ENCODE measurements around the gene OTOF.

OTOF gene

DNA sequence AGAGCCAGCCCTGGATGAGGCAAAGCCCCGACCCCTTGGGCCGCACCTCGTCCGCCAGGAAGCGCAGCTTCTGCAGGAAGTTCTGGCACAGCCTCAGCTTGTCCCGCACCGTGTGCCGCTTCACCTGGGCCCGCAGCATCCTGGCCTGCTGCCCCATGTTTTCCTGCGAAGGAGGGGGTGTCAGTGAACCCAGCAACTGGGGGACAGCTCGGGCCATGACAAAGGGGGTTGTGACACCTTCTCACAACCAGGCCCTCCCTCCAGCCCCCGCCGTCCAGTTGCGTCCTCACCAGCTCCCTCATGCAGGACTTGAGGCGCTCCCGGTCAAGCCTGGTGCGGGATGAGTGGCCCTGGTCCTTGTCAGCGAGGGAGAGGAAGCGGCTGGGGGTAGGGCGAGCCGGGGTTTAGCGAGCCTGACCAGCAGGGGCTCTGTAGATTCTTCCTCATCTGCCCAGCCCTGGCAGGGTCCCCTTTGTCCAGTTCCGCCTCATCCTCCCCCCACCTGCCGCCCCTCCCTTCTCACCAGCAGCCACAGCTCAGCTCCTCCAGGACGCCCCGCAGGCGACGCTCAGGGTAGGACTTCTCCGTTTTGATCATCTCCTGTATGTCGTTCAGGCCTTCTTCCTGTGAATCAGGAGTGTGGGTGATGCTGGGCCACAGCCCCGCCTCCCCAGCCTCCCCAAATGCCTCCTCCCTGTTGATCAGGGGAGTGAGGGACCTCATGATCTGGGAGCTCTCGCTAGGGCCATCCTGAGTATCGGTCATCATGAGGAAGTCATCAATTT is 606 bp downstream of the OTOF start:
- H3K4me3 ChIP-seq (ENCODE audit: low read depth, low read length), result no peak overlapping the region
- no peaks in the 10 kb centered on the region for H3K9me3 ChIP-seq (ENCODE audit: control insufficient read depth, low read length)
- no peak overlapping the region for H2AFZ ChIP-seq
- no peak overlapping the region for H3K27ac ChIP-seq
- H3K36me3 ChIP-seq (ENCODE audit: control insufficient read depth, insufficient read depth, low read length), result no peaks in the 10 kb centered on the region
- H3K9ac ChIP-seq, result no peak overlapping the region
- no peak overlapping the region for H3K4me2 ChIP-seq (ENCODE audit: low read length)
- no peaks in the 10 kb centered on the region for H3K27me3 ChIP-seq (ENCODE audit: control insufficient read depth, insufficient read depth, low read length)
- TF ChIP-seq, protein P1, sequence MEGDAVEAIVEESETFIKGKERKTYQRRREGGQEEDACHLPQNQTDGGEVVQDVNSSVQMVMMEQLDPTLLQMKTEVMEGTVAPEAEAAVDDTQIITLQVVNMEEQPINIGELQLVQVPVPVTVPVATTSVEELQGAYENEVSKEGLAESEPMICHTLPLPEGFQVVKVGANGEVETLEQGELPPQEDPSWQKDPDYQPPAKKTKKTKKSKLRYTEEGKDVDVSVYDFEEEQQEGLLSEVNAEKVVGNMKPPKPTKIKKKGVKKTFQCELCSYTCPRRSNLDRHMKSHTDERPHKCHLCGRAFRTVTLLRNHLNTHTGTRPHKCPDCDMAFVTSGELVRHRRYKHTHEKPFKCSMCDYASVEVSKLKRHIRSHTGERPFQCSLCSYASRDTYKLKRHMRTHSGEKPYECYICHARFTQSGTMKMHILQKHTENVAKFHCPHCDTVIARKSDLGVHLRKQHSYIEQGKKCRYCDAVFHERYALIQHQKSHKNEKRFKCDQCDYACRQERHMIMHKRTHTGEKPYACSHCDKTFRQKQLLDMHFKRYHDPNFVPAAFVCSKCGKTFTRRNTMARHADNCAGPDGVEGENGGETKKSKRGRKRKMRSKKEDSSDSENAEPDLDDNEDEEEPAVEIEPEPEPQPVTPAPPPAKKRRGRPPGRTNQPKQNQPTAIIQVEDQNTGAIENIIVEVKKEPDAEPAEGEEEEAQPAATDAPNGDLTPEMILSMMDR (IDR thresholded peaks at IDR 0.05), result no peak
- H3K79me2 ChIP-seq, result no peaks in the 10 kb centered on the region
- H3K4me1 ChIP-seq, result no peaks in the 10 kb centered on the region

DNA sequence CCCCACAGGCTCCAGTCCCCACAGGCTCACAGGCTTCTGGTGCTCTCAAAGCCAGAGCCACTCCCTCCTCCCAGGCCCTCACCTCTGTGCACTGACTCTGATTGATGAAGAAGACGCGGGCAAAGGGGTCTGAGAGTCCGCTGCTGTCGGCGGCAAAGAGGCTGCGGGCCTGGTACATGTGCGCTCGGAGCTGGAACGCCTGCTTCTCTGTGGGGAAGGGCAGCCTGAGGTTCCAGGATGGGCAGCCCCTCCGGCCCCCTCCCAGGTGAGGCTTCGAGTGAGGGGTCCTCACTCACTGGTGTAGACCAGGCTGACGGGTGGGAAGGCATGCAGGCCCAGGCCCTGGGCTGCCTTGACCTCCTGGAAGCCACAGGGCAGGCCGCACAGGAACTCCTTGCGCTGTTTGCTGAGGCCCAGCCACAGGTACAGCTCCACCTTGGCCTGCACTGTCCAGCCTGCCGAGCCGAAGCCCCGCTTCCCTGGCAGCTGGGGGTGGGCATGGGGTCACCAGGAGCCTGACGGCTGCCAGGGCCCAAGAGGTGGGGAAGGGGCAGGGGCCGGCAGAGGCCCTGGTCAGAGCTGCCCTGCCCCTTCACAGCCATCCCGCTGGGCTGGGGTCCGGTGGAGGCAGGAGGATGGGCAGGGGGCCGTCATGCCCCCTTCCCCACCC is 2.0 kb downstream of the OTOF start:
- Histone ChIP-seq H3K4me3 (ENCODE audit: low read depth, low read length) (no peak overlapping the region), H3K4me2 (ENCODE audit: low read length) (no peak overlapping the region), H2AFZ (no peak overlapping the region), H3K27me3 (ENCODE audit: control insufficient read depth, insufficient read depth, low read length) (no peaks in the 10 kb centered on the region), H3K9me3 (ENCODE audit: control insufficient read depth, low read length) (no peaks in the 10 kb centered on the region), H3K27ac (no peak overlapping the region), H3K4me1 (no peaks in the 10 kb centered on the region), H3K79me2 (no peaks in the 10 kb centered on the region), H3K36me3 (ENCODE audit: control insufficient read depth, insufficient read depth, low read length) (no peaks in the 10 kb centered on the region), H3K9ac (no peak overlapping the region)
- TF ChIP-seq, protein P1 (IDR thresholded peaks at IDR 0.05), result no peak

DNA sequence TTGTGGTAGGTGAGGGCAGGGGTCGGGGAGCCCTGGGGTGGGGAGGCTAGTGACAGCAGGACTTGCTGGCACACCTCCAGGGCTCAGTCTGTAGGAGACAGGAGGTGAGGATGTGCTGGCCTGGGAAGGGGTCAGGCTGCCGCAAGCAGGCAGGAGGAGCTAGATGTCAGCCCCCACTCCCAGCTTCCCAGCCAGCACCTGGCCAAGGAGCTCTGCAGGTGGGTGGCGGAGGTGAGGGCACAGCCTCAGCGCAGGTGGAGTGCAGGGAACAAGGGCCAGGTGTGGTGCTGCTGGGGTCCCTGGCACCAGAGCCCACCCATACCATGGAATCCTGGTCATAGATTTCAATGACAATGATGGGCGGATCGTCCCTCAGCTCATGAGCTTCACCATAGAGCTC is 2.9 kb downstream of the OTOF start:
- no peak overlapping the region for H3K9ac ChIP-seq
- no peaks in the 10 kb centered on the region for H3K9me3 ChIP-seq (ENCODE audit: control insufficient read depth, low read length)
- no peaks in the 10 kb centered on the region for H3K27me3 ChIP-seq (ENCODE audit: control insufficient read depth, insufficient read depth, low read length)
- H3K4me3 ChIP-seq (ENCODE audit: low read depth, low read length), result no peak overlapping the region
- TF ChIP-seq, protein P1 (IDR thresholded peaks at IDR 0.05), result no peak
- H2AFZ ChIP-seq, result no peak overlapping the region
- H3K4me1 ChIP-seq, result no peaks in the 10 kb centered on the region
- H3K79me2 ChIP-seq, result no peaks in the 10 kb centered on the region
- H3K27ac ChIP-seq, result no peak overlapping the region
- H3K4me2 ChIP-seq (ENCODE audit: low read length), result no peak overlapping the region
- H3K36me3 ChIP-seq (ENCODE audit: control insufficient read depth, insufficient read depth, low read length), result no peaks in the 10 kb centered on the region

DNA sequence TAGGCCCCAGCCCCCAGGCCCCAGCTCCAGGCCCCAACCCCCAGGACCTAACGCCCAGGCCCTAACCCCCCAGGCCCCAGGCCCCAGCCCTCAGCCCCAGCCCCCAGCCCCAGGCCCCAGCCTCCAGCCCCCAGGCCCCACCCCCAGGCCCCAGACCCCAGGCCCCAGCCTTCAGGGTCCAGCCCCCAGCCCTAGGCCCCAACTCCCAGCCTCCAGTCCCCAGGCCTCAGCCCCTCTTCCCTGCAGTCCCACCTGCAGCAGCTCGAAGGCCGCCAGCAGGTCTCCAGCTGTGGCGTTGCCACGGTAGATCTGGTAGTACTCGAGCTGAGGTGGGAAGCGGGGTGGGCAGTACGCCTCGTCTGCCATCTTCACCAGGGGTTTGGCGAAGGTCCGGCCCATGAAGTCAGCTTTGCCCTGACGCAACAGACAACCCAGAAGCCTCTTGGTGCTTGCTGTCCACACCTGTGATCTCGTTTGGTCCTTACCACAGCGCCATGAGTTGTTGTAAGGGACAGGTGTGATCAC is 3.6 kb downstream of the OTOF start:
- H3K27me3 ChIP-seq (ENCODE audit: control insufficient read depth, insufficient read depth, low read length), result no peaks in the 10 kb centered on the region
- H3K36me3 ChIP-seq (ENCODE audit: control insufficient read depth, insufficient read depth, low read length), result no peaks in the 10 kb centered on the region

More for the DNA sequence above, 3.6 kb downstream of the OTOF start:
- Histone ChIP-seq H3K9me3 (ENCODE audit: control insufficient read depth, low read length) (no peaks in the 10 kb centered on the region), H3K4me3 (ENCODE audit: low read depth, low read length) (no peak overlapping the region), H2AFZ (no peak overlapping the region), H3K79me2 (no peaks in the 10 kb centered on the region), H3K4me2 (ENCODE audit: low read length) (no peak overlapping the region), H3K9ac (no peak overlapping the region), H3K4me1 (no peaks in the 10 kb centered on the region), H3K27ac (no peak overlapping the region)
- TF ChIP-seq, protein P1 (IDR thresholded peaks at IDR 0.05), result no peak
